H1 (cell line): Measurements from ENCODE around the gene BRAT1. TPM values are rescaled to one million over a fixed set of nuclear protein-coding genes. Genes with fewer than 3 reads are reported as not detected.

Experiments used
- ASH2L ChIP-seq: fragments of 200-600, 300-600 bp; sonication (generic); IDR thresholded peaks from one replicate; pipeline ENCODE4 v1.7.1; 2017; ENCODE audit warnings: low read length
- BACH1 ChIP-seq: IDR thresholded peaks from 2 replicates; pipeline ENCODE4 v1.6.1; 2012; ENCODE audit warnings: low read length, improper control_type of control experiment
- BRCA1 ChIP-seq: IDR thresholded peaks from 2 replicates; pipeline ENCODE4 v1.6.1; 2012; ENCODE audit warnings: low read depth, low read length, improper control_type of control experiment
- CHD1 ChIP-seq: IDR thresholded peaks from 2 replicates; pipeline ENCODE4 v1.6.1; 2012; ENCODE audit warnings: low read depth, low read length, improper control_type of control experiment
- CTCF ChIP-seq, 3 experiments: IDR thresholded peaks; 1 replicate in 2 of 3; 2 replicates in 1 of 3; pipeline versions ENCODE4 v1.5.1 to v1.6.1; 2011; ENCODE audit warnings: low read length in 3 of 3, mild to moderate bottlenecking in 3 of 3, inconsistent platforms in 2 of 3, low read depth in 1 of 3, moderate library complexity in 1 of 3; ENCODE audit not compliant: insufficient read depth in 1 of 3; ENCODE audit errors: control extremely low read depth in 1 of 3
- GABPA ChIP-seq: IDR thresholded peaks from 2 replicates; pipeline ENCODE4 v1.6.1; 2011; ENCODE audit warnings: mild to moderate bottlenecking, low read length, moderate library complexity, borderline replicate concordance; ENCODE audit not compliant: insufficient read depth
- JUND ChIP-seq: IDR thresholded peaks from 2 replicates; pipeline ENCODE4 v1.6.1; 2011; ENCODE audit warnings: mild to moderate bottlenecking, improper control_type of control experiment, low read length
- KDM1A ChIP-seq: fragments of 200-600, 300-600 bp; sonication (generic); IDR thresholded peaks from 2 replicates; pipeline ENCODE4 v1.7.1; 2016; ENCODE audit warnings: mild to moderate bottlenecking, low read length, borderline replicate concordance
- KDM4A ChIP-seq: IDR thresholded peaks from one replicate; pipeline ENCODE4 v1.7.1; 2012; ENCODE audit warnings: low read depth, mild to moderate bottlenecking, moderate library complexity, low read length, inconsistent platforms; ENCODE audit not compliant: severe bottlenecking
- MAX ChIP-seq: IDR thresholded peaks from 2 replicates; pipeline ENCODE4 v1.6.1; 2012; ENCODE audit warnings: inconsistent platforms
- PHF8 ChIP-seq: fragments of 200-600 bp; sonication (generic); conservative IDR thresholded peaks from 2 replicates; pipeline ENCODE4 v1.7.1; 2012; ENCODE audit warnings: low read depth, mild to moderate bottlenecking, inconsistent platforms, low read length, moderate library complexity
- POLR2A ChIP-seq, 2 experiments: IDR thresholded peaks; 1 replicate in 1 of 2; 2 replicates in 1 of 2; pipeline ENCODE4 v1.6.1; 2011; ENCODE audit warnings: low read depth in 2 of 2, low read length in 2 of 2, mild to moderate bottlenecking in 2 of 2; ENCODE audit errors: control extremely low read depth in 1 of 2
- POLR2AphosphoS5 ChIP-seq: IDR thresholded peaks from 2 replicates; pipeline ENCODE4 v1.6.1; 2011; ENCODE audit warnings: low read depth, low read length
- RNF2 ChIP-seq: fragments of 200-900, 300-1000 bp; sonication (generic); IDR thresholded peaks from 2 replicates; pipeline ENCODE4 v1.7.1; 2016; ENCODE audit warnings: borderline replicate concordance, low read depth, mild to moderate bottlenecking, antibody characterized with exemption, low read length; ENCODE audit not compliant: poor library complexity, severe bottlenecking; ENCODE audit errors: missing control alignments
- SIN3A ChIP-seq, 2 experiments: IDR thresholded peaks in 1 of 2; conservative IDR thresholded peaks in 1 of 2; 2 replicates each; pipeline ENCODE4 v1.6.1; 2011 to 2012; ENCODE audit warnings: low read length in 2 of 2, improper control_type of control experiment in 1 of 2, low read depth in 1 of 2, mild to moderate bottlenecking in 1 of 2
- SIX5 ChIP-seq: IDR thresholded peaks from 2 replicates; pipeline ENCODE4 v1.6.1; 2011; ENCODE audit warnings: mild to moderate bottlenecking, low read depth, low read length
- TAF7 ChIP-seq: optimal IDR thresholded peaks from 2 replicates; pipeline ENCODE3; 2011; ENCODE audit warnings: low read depth, mild to moderate bottlenecking, inconsistent platforms, low read length, moderate library complexity, borderline replicate concordance
- TBP ChIP-seq: IDR thresholded peaks from 2 replicates; pipeline ENCODE4 v1.6.1; 2011; ENCODE audit warnings: low read depth, low read length, improper control_type of control experiment
- ZNF274 ChIP-seq: IDR thresholded peaks from 2 replicates; pipeline ENCODE4 v1.7.0; 2012; ENCODE audit warnings: low read length, borderline replicate concordance; ENCODE audit errors: extremely low read depth
- polyA plus RNA-seq, 7 experiments: library from polyadenylated mRNA; depleted of rRNA in 3 of 7; stranded (reverse) in 5 of 7; unstranded in 2 of 7; fragments of >200 nt in 5 of 7; fragments of 200-250 nt in 2 of 7; gene quantifications; 1 replicate in 5 of 7; 2 replicates in 1 of 7; 4 replicates in 1 of 7; pipeline versions ENCODE4 v1.2.1 to v1.2.3, GENCODE V29; 2011 to 2013; ENCODE audit warnings: missing spikeins in 2 of 7, mixed read lengths in 2 of 7
- total RNA-seq: library from RNA; stranded (reverse); fragmentation: NEBNext Ultra II Directional; extraction: Animal tissue kit (Norgen Biotek cat#: 25700); gene quantifications from 2 replicates; pipeline ENCODE4 v1.2.1, GENCODE V29; 2021

The BRAT1 gene
- total and polyA plus RNA-seq, 2 of the 8 experiments (the other 6 are each of a cell fraction or from before 2014, with no cell fraction given) = 36.8 to 42.3 TPM

- TF ChIP-seq KDM4A = peak; percentile 58
- TF ChIP-seq CHD1 = peak; percentile 93
- peak; percentile 31 to 63; a peak in 2 of 4 replicates for TF ChIP-seq SIN3A (conservative IDR thresholded peaks at IDR 0.05 in 1 of 2, IDR thresholded peaks at IDR 0.05 in 1 of 2; ENCODE audit: low read depth in 1 of 2, low read length in 2 of 2)
- peak; percentile 62; the same call in 1 of the 2 replicates for TF ChIP-seq GABPA
- TF ChIP-seq ZNF274 = no peak
- 0 out of 2 replicates have a peak, but pooled peaks have one; percentile 52 for TF ChIP-seq BACH1
- TF ChIP-seq JUND = peak; percentile 96
- no peak for TF ChIP-seq KDM1A
- no peak for TF ChIP-seq RNF2
- TF ChIP-seq TBP = peak; percentile 27; the same call in 1 of the 2 replicates
- peak; percentile 74 for TF ChIP-seq PHF8
- peak in 1 of 2 experiments; percentile 76; a peak in 2 of 3 replicates for TF ChIP-seq POLR2A (IDR thresholded peaks at IDR 0.05; ENCODE audit: control extremely low read depth in 1 of 2, low read depth in 2 of 2, low read length in 2 of 2)
- TF ChIP-seq ASH2L = peak; percentile 29
- 0 out of 2 replicates have a peak, but pooled peaks have one; percentile 63 for TF ChIP-seq MAX
- peak; percentile 41 to 54 (median 46) for TF ChIP-seq CTCF (IDR thresholded peaks at IDR 0.05; ENCODE audit: control extremely low read depth in 1 of 3, insufficient read depth in 1 of 3, low read depth in 1 of 3, low read length in 3 of 3)
- peak; percentile 44; the same call in 1 of the 2 replicates for TF ChIP-seq POLR2AphosphoS5
- TF ChIP-seq BRCA1 = no peak; the same call in 1 of the 2 replicates
- 0 out of 2 replicates have a peak, but pooled peaks have one; percentile 13 for TF ChIP-seq SIX5
- peak; percentile 52 for TF ChIP-seq TAF7
Observed at GRCh38 chr7:2555121-2556052, at the start of gene BRAT1 (continued).
